IPS-15b (cell line): Measurements from ENCODE around the gene NF2.
"Not testable (repeated sequence)": the region's sequence is repeated elsewhere in the genome, so short reads cannot be mapped to it uniquely, and the experiment has no call there.

ENCODE experiments used
- H3K27me3 ChIP-seq: one replicate; pipeline ENCODE4 v1.6.1; 2013; ENCODE audit warnings: low read length; ENCODE audit not compliant: control insufficient read depth, insufficient read depth
- H3K36me3 ChIP-seq: one replicate; pipeline ENCODE4 v1.6.1; 2013; ENCODE audit warnings: low read length; ENCODE audit not compliant: control insufficient read depth, insufficient read depth
- H3K4me1 ChIP-seq: one replicate; pipeline ENCODE4 v1.6.1; 2013; ENCODE audit warnings: mild to moderate bottlenecking, low read length; ENCODE audit not compliant: control insufficient read depth, insufficient read depth
- H3K4me3 ChIP-seq: one replicate; pipeline ENCODE4 v1.5.1; 2013; ENCODE audit warnings: low read depth, low read length
- H3K9ac ChIP-seq: one replicate; pipeline ENCODE4 v1.6.1; 2013; ENCODE audit warnings: low read depth, mild to moderate bottlenecking, low read length
- H3K9me3 ChIP-seq: one replicate; pipeline ENCODE4 v1.6.1; 2013; ENCODE audit warnings: mild to moderate bottlenecking, low read length; ENCODE audit not compliant: control insufficient read depth, insufficient read depth

Gene NF2

GRCh38 chr22:29578462-29579200, 24.8 kb upstream of the NF2 start:
- Histone ChIP-seq H3K4me1 (peaks cover 6% of the 10 kb centered on the region), H3K36me3 (no peaks in the 10 kb centered on the region), H3K9me3 (no peaks in the 10 kb centered on the region), H3K27me3 (no peaks in the 10 kb centered on the region), H3K9ac (no peak overlapping the region), H3K4me3 (no peak overlapping the region)

- H3K36me3 ChIP-seq: no peaks in the 10 kb centered on the region
- no peaks in the 10 kb centered on the region for H3K27me3 ChIP-seq
- H3K9ac ChIP-seq: peak overlapping the region; percentile 94
- H3K4me3 ChIP-seq: peak overlapping the region; percentile 99
- no peaks in the 10 kb centered on the region for H3K9me3 ChIP-seq
- H3K4me1 ChIP-seq: peaks cover 6% of the 10 kb centered on the region
Observed at GRCh38 chr22:29580200-29580810, 23.1 kb upstream of the NF2 start.

- no peaks in the 10 kb centered on the region for H3K9me3 ChIP-seq
- no peaks in the 10 kb centered on the region for H3K27me3 ChIP-seq
- no peaks in the 10 kb centered on the region for H3K36me3 ChIP-seq
- H3K9ac ChIP-seq: no peak overlapping the region
- H3K4me1 ChIP-seq: peaks cover 6% of the 10 kb centered on the region
- H3K4me3 ChIP-seq: no peak overlapping the region
Observed at GRCh38 chr22:29581799-29582198, 21.6 kb upstream of the NF2 start.

- Histone ChIP-seq H3K27me3 (no peaks in the 10 kb centered on the region), H3K9me3 (no peaks in the 10 kb centered on the region), H3K36me3 (no peaks in the 10 kb centered on the region), H3K9ac (no peak overlapping the region), H3K4me3 (no peak overlapping the region), H3K4me1 (peaks cover 2% of the 10 kb centered on the region)
Observed at GRCh38 chr22:29584975-29585374, 18.5 kb upstream of the NF2 start.

- H3K4me3 ChIP-seq, H3K27me3 ChIP-seq, H3K4me1 ChIP-seq, H3K9me3 ChIP-seq, H3K36me3 ChIP-seq, H3K9ac ChIP-seq: not testable (repeated sequence)
Observed at GRCh38 chr22:29586193-29586705, 17.2 kb upstream of the NF2 start.

GRCh38 chr22:29587938-29588699, 15.3 kb upstream of the NF2 start:
- no peaks in the 10 kb centered on the region for H3K36me3 ChIP-seq
- no peaks in the 10 kb centered on the region for H3K4me1 ChIP-seq
- H3K27me3 ChIP-seq: no peaks in the 10 kb centered on the region
- H3K9ac ChIP-seq: no peak overlapping the region
- no peaks in the 10 kb centered on the region for H3K9me3 ChIP-seq
- H3K4me3 ChIP-seq: no peak overlapping the region

- H3K4me3 ChIP-seq: no peak overlapping the region
- H3K27me3 ChIP-seq: peaks cover 9% of the 10 kb centered on the region
- no peaks in the 10 kb centered on the region for H3K4me1 ChIP-seq
- H3K9me3 ChIP-seq: no peaks in the 10 kb centered on the region
- H3K36me3 ChIP-seq: no peaks in the 10 kb centered on the region
- no peak overlapping the region for H3K9ac ChIP-seq
Observed at GRCh38 chr22:29593923-29594322, 9.5 kb upstream of the NF2 start.

- H3K36me3 ChIP-seq, H3K4me3 ChIP-seq, H3K27me3 ChIP-seq, H3K9me3 ChIP-seq, H3K4me1 ChIP-seq, H3K9ac ChIP-seq: not testable (repeated sequence)
Observed at GRCh38 chr22:29594447-29594846, 9.0 kb upstream of the NF2 start.

- Histone ChIP-seq H3K36me3 (no peaks in the 10 kb centered on the region), H3K9ac (no peak overlapping the region), H3K27me3 (peaks cover 9% of the 10 kb centered on the region), H3K9me3 (no peaks in the 10 kb centered on the region), H3K4me1 (no peaks in the 10 kb centered on the region), H3K4me3 (no peak overlapping the region)
Observed at GRCh38 chr22:29596408-29596807, 7.0 kb upstream of the NF2 start.

- not testable (repeated sequence) for H3K27me3 ChIP-seq, H3K4me1 ChIP-seq, H3K36me3 ChIP-seq, H3K9me3 ChIP-seq
- peak overlapping the region; percentile 47 for H3K9ac ChIP-seq
- peak overlapping the region; percentile 37 for H3K4me3 ChIP-seq
Observed at GRCh38 chr22:29597871-29598683, 5.4 kb upstream of the NF2 start.

- no peaks in the 10 kb centered on the region for H3K9me3 ChIP-seq
- H3K36me3 ChIP-seq: no peaks in the 10 kb centered on the region
- no peaks in the 10 kb centered on the region for H3K4me1 ChIP-seq
- H3K27me3 ChIP-seq: peaks cover 9% of the 10 kb centered on the region
- peak overlapping the region; percentile 37 for H3K4me3 ChIP-seq
- H3K9ac ChIP-seq: peak overlapping the region; percentile 37
Observed at GRCh38 chr22:29598684-29599020, 4.8 kb upstream of the NF2 start.
